Measurements from ENCODE around the gene LY6G6D.

DNA sequence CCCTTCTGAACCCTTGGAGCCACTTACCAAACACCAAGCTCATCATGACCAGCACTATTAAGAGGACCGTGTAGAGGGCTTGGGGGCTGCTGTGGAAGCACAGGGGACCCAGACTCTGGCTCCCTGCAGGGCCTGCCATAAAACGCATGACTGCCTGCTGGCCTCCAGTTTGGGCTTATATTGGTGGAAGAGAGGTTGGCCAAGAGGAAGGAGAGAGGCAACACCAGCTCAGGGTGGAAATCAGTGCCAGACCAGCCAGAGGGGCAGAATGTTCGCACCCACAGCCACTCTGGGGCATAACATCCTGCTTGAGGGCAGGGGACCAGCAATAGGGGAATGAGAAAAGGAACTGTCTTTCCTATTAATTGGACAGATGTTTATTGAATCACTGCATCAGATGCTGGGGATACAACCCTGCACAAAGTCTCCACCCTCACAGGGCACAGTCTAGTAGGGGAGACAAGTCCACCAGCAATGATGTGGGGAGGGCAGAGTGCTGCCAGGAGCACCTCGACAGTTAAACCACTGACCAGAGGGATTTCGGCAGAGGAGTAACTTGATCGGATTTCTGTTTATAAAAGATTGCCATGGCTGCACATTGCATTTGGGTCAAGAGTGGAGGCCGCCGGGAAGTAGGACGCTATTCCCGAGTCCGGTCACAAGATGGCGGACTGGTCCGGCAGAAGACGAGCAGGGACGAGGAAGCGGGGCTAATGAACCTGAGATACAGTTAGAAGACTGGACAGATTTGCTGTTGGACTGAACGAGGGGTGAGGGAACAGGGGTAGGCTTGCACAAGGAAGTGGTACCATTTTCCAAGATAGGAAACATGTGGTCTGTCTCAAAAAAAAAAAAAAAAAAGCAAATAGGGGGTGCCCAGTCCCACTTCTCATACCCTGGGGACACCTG, 34.7 kb upstream of the LY6G6D start, which contains the start of gene LY6G5C:
- TF ChIP-seq, protein P1, sequence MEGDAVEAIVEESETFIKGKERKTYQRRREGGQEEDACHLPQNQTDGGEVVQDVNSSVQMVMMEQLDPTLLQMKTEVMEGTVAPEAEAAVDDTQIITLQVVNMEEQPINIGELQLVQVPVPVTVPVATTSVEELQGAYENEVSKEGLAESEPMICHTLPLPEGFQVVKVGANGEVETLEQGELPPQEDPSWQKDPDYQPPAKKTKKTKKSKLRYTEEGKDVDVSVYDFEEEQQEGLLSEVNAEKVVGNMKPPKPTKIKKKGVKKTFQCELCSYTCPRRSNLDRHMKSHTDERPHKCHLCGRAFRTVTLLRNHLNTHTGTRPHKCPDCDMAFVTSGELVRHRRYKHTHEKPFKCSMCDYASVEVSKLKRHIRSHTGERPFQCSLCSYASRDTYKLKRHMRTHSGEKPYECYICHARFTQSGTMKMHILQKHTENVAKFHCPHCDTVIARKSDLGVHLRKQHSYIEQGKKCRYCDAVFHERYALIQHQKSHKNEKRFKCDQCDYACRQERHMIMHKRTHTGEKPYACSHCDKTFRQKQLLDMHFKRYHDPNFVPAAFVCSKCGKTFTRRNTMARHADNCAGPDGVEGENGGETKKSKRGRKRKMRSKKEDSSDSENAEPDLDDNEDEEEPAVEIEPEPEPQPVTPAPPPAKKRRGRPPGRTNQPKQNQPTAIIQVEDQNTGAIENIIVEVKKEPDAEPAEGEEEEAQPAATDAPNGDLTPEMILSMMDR (IDR thresholded peaks at IDR 0.05): peak; percentile 54 to 85 (median 78)
- no peak for TF ChIP-seq POLR2A (IDR thresholded peaks at IDR 0.05)
